MM.1S (cell line): ENCODE measurements around the gene MAGEB10.

Source experiments
- DNase-seq: peaks from one replicate; pipeline ENCODE4 v3.0.0-alpha.2; 2015
- H2AFZ ChIP-seq: fragments of 300-600 bp; sonication (generic); 2 replicates; pipeline ENCODE4 v1.6.0; 2016; ENCODE audit warnings: antibody characterized with exemption, low read length
- H3F3A ChIP-seq: fragments of 300-600 bp; sonication (generic); 2 replicates; pipeline ENCODE4 v1.6.1; 2016; ENCODE audit warnings: mild to moderate bottlenecking, antibody characterized with exemption, low read length, moderate library complexity, mixed read lengths; ENCODE audit not compliant: insufficient read depth
- H3K27ac ChIP-seq: fragments of 300-600 bp; sonication (generic); 2 replicates; pipeline ENCODE4 v1.5.1; 2016; ENCODE audit warnings: mild to moderate bottlenecking, low read length
- H3K27me3 ChIP-seq: fragments of 300-600 bp; sonication (generic); replicated peaks from 2 replicates; pipeline ENCODE4 v1.6.0; 2016; ENCODE audit warnings: low read length; ENCODE audit not compliant: insufficient read depth
- H3K36me3 ChIP-seq: fragments of 300-600 bp; sonication (generic); replicated peaks from 2 replicates; pipeline ENCODE4 v1.6.1; 2016; ENCODE audit warnings: mild to moderate bottlenecking, low read length, mixed read lengths; ENCODE audit not compliant: insufficient read depth
- H3K4me1 ChIP-seq: fragments of 300-600 bp; sonication (generic); 2 replicates; pipeline ENCODE4 v1.6.1; 2016; ENCODE audit warnings: low read length, mixed read lengths
- H3K4me2 ChIP-seq: fragments of 300-600 bp; sonication (generic); 2 replicates; pipeline ENCODE4 v1.6.0; 2016; ENCODE audit warnings: low read depth, low read length
- H3K4me3 ChIP-seq: fragments of 300-600 bp; sonication (generic); 2 replicates; pipeline ENCODE4 v1.5.1; 2016; ENCODE audit warnings: low read length, mixed read lengths
- H3K79me2 ChIP-seq: fragments of 300-600 bp; sonication (generic); 2 replicates; pipeline ENCODE4 v1.6.1; 2016; ENCODE audit warnings: mixed run types, low read length, mixed read lengths
- H3K9ac ChIP-seq: fragments of 300-600 bp; sonication (generic); 2 replicates; pipeline ENCODE4 v1.6.1; 2016; ENCODE audit warnings: low read length, mixed read lengths
- H3K9me2 ChIP-seq: fragments of 300-600 bp; sonication (generic); replicated peaks from 2 replicates; pipeline ENCODE4 v1.6.1; 2016; ENCODE audit warnings: mild to moderate bottlenecking, low read length, mixed read lengths; ENCODE audit not compliant: insufficient read depth
- H3K9me3 ChIP-seq: fragments of 300-600 bp; sonication (generic); replicated peaks from 2 replicates; pipeline ENCODE4 v1.6.1; 2016; ENCODE audit warnings: mild to moderate bottlenecking, low read length, mixed read lengths; ENCODE audit not compliant: insufficient read depth
- H4K20me1 ChIP-seq: fragments of 300-600 bp; sonication (generic); 2 replicates; pipeline ENCODE4 v1.6.1; 2016; ENCODE audit warnings: mild to moderate bottlenecking, low read length, moderate library complexity, mixed read lengths; ENCODE audit not compliant: insufficient read depth
- EZH2 ChIP-seq: fragments of 300-600 bp; sonication (generic); optimal IDR thresholded peaks from 2 replicates; pipeline ENCODE3; 2017; ENCODE audit warnings: low read depth, mild to moderate bottlenecking, antibody characterized with exemption, low read length, mixed read lengths
- EZH2phosphoT487 ChIP-seq: fragments of 300-600 bp; sonication (generic); IDR thresholded peaks from 2 replicates; pipeline ENCODE4 v1.6.1; 2018; ENCODE audit warnings: antibody characterized with exemption, low read length
- TF ChIP-seq, protein P1 (sequence below): fragments of 300-600 bp; sonication (generic); IDR thresholded peaks from 2 replicates; pipeline ENCODE4 v1.5.1; 2016; ENCODE audit warnings: antibody characterized with exemption, low read length, mixed read lengths

MAGEB10 gene, protein sequence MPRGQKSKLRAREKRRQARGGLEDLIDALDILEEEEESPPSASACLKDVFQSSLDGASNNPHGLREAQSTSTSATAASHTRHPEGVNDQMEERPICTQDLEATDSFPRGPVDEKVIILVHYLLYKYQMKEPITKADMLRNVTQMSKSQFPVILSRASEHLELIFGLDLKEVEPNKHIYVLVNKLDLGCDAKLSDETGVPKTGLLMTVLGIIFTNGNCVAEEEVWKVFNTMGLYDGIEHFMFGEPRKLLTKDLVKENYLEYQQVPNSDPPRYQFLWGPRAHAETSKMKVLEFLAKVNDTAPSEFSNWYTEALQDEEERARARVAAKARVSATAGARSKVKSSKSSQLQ

DNA sequence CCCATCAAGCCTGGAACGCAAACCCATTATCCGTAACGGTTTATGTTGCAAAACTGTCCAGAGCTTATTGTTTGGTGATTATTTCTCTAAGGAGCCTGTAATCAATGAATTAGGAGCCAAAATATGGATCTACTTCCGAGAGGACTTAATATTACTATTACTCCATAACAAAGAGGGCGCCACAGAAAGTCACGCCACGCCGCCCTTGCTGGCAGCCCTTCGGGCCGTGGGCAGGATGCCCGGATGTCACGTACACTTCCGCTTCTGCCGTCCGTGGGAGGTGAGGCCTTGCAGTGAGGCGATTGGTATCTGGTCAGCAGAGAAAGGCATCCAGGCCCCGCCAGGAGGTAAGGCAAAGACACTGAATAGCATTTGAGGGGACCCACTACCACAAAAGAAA, at the start of gene MAGEB10:
MAGEB10 (plus strand) TSS at position 301 of the 400 bp plus-strand sequence. CDS start 13,317 bp downstream, outside the sequence.
- Histone ChIP-seq H3K79me2 (no peaks in the 10 kb centered on the region), H3K9ac (no peak within 1 kb of the TSS), H3K9me3 (no peaks in the 10 kb centered on the region), H3F3A (no peaks in the 10 kb centered on the region), H4K20me1 (no peaks in the 10 kb centered on the region), H3K9me2 (no peaks in the 10 kb centered on the region), H3K4me3 (no peak within 1 kb of the TSS), H3K4me1 (no peaks in the 10 kb centered on the region), H2AFZ (no peak within 1 kb of the TSS), H3K36me3 (no peaks in the 10 kb centered on the region), H3K27ac (no peak within 1 kb of the TSS), H3K4me2 (no peak within 1 kb of the TSS), H3K27me3 (no peaks in the 10 kb centered on the region)
- TF ChIP-seq EZH2 (no peak), EZH2phosphoT487 (no peak)
- TF ChIP-seq, protein P1, sequence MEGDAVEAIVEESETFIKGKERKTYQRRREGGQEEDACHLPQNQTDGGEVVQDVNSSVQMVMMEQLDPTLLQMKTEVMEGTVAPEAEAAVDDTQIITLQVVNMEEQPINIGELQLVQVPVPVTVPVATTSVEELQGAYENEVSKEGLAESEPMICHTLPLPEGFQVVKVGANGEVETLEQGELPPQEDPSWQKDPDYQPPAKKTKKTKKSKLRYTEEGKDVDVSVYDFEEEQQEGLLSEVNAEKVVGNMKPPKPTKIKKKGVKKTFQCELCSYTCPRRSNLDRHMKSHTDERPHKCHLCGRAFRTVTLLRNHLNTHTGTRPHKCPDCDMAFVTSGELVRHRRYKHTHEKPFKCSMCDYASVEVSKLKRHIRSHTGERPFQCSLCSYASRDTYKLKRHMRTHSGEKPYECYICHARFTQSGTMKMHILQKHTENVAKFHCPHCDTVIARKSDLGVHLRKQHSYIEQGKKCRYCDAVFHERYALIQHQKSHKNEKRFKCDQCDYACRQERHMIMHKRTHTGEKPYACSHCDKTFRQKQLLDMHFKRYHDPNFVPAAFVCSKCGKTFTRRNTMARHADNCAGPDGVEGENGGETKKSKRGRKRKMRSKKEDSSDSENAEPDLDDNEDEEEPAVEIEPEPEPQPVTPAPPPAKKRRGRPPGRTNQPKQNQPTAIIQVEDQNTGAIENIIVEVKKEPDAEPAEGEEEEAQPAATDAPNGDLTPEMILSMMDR: no peak
- no peak for DNase-seq

DNA sequence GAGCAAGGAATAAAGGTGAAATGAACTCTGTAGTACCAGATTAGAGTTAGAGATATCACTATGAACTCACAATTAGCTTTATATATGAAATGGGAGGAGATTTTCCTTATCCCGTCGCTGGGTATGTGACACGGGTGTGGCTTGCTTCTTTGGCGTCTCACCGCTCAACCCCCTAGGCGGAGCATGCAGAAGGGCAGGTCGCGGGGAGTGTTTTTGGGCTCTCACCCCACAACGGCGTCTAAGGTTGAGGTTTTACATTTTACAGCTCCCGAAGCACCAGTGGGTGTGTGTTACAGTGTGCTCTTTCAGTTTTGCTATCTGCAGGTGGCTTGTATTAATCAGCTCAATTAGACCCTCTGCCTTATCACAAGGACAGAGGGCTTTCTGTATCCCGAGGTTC, 42.1 kb upstream of the MAGEB10 start:
- no peaks in the 10 kb centered on the region for H3K4me1 ChIP-seq
- H3K9me2 ChIP-seq: no peaks in the 10 kb centered on the region
- H3K9ac ChIP-seq: no peak overlapping the region
- no peaks in the 10 kb centered on the region for H3K27me3 ChIP-seq
- H3K27ac ChIP-seq: no peak overlapping the region
- no peaks in the 10 kb centered on the region for H3K9me3 ChIP-seq
- DNase-seq: no peak
- H3K4me2 ChIP-seq: no peak overlapping the region
- no peaks in the 10 kb centered on the region for H3K36me3 ChIP-seq
- TF ChIP-seq, protein P1: no peak
- TF ChIP-seq EZH2 (no peak), EZH2phosphoT487 (no peak)
- H4K20me1 ChIP-seq: no peaks in the 10 kb centered on the region
- H3K79me2 ChIP-seq: no peaks in the 10 kb centered on the region
- H3F3A ChIP-seq: no peaks in the 10 kb centered on the region
- H2AFZ ChIP-seq: no peak overlapping the region
- no peak overlapping the region for H3K4me3 ChIP-seq

DNA sequence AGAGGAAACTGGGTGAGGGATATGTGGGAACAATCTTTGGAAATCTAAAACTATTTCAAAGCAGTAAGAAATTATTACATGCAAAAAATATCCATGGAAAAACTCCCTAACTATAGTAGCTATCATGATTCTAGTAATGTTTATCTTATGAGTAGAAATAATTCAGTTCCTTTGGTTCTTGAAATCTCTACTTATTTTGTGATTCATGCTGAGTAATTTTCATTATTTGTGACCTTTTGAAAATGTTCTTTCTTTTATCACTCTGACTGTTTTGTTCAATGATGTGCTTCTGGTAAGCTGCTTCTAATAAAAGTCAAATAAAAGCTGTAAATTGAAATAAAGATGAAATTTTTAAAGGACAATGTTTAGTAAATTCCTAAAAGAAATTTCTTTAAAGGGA, 40.4 kb upstream of the MAGEB10 start:
- H3K9me2 ChIP-seq: no peaks in the 10 kb centered on the region
- H3K27me3 ChIP-seq: no peaks in the 10 kb centered on the region
- no peak overlapping the region for H3K9ac ChIP-seq
- H3K9me3 ChIP-seq: no peaks in the 10 kb centered on the region
- no peaks in the 10 kb centered on the region for H4K20me1 ChIP-seq
- H2AFZ ChIP-seq: no peak overlapping the region
- no peak overlapping the region for H3K4me2 ChIP-seq
- H3K4me1 ChIP-seq: no peaks in the 10 kb centered on the region
- H3F3A ChIP-seq: no peaks in the 10 kb centered on the region
- H3K27ac ChIP-seq: no peak overlapping the region
- H3K36me3 ChIP-seq: no peaks in the 10 kb centered on the region
- H3K4me3 ChIP-seq: no peak overlapping the region
- no peak for DNase-seq
- H3K79me2 ChIP-seq: no peaks in the 10 kb centered on the region
- TF ChIP-seq EZH2phosphoT487 (no peak), EZH2 (no peak)
- TF ChIP-seq, protein P1: no peak
